Measurements from ENCODE around the gene RALY. TPM values are rescaled to one million over a fixed set of nuclear protein-coding genes. Genes with fewer than 3 reads are reported as not detected.
"Not testable (repeated sequence)": the region's sequence is repeated elsewhere in the genome, so short reads cannot be mapped to it uniquely, and the experiment has no call there.

Gene RALY
- total and polyA plus RNA-seq, 2 experiments from 2014 or later: 122 to 240 TPM

DNA sequence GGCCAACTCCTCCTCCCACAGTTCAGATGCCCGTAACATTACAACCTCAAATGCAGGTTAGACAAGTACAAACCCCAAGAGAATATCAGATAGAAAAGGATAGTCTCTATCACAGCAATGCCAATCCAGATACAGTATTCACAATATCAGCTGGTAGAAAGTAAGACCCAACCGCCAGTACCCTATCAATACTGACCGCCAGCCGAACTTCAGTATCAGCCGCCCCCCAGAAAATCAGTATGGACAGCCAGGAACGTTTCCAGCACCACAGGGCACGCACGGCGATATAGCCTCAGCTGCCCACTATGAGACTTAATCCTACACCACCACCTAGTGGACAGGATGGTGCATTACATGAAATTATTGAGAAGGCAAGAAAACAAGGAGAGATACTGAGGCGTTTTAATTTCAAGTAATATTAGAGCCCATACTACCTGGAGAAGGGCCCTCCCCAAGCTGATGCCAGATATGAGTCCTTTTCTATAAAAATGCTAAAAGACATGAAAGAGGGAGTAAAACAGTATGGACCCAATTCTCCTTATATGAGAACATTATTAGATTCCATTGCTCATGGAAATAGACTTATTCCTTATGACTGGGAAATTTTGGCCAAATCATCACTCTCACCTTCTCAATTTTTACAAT, 135.9 kb downstream of the RALY start:
- Histone ChIP-seq H3K4me3 (no peak overlapping the region), H3K79me2 (no peaks in the 10 kb centered on the region), H3K9me2 (replicated peaks; ENCODE audit: insufficient read depth) (no peaks in the 10 kb centered on the region), H3K36me3 (replicated peaks; ENCODE audit: insufficient read depth, low read depth) (no peaks in the 10 kb centered on the region), H3K9me3 (ENCODE audit: low read depth) (no peaks in the 10 kb centered on the region), H3K27ac (no peak overlapping the region), H4K20me1 (ENCODE audit: insufficient read depth, poor library complexity, severe bottlenecking) (no peaks in the 10 kb centered on the region), H3K4me1 (ENCODE audit: insufficient read depth) (no peaks in the 10 kb centered on the region), H2AFZ (peak overlapping the region; percentile 2), H3K27me3 (no peaks in the 10 kb centered on the region), H3K4me2 (peak overlapping the region; percentile 69)
- DNase-seq (ENCODE audit: low spot score): peak; percentile 83
- TF ChIP-seq, protein P1, sequence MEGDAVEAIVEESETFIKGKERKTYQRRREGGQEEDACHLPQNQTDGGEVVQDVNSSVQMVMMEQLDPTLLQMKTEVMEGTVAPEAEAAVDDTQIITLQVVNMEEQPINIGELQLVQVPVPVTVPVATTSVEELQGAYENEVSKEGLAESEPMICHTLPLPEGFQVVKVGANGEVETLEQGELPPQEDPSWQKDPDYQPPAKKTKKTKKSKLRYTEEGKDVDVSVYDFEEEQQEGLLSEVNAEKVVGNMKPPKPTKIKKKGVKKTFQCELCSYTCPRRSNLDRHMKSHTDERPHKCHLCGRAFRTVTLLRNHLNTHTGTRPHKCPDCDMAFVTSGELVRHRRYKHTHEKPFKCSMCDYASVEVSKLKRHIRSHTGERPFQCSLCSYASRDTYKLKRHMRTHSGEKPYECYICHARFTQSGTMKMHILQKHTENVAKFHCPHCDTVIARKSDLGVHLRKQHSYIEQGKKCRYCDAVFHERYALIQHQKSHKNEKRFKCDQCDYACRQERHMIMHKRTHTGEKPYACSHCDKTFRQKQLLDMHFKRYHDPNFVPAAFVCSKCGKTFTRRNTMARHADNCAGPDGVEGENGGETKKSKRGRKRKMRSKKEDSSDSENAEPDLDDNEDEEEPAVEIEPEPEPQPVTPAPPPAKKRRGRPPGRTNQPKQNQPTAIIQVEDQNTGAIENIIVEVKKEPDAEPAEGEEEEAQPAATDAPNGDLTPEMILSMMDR (IDR thresholded peaks at IDR 0.05; ENCODE audit: poor library complexity): peak; percentile 86
- no peak for TF ChIP-seq EZH2phosphoT487 (IDR thresholded peaks at IDR 0.05; ENCODE audit: low read depth, severe bottlenecking, unreplicated experiment)
- TF ChIP-seq EZH2 (IDR thresholded peaks at IDR 0.05; ENCODE audit: borderline replicate concordance): no peak
- 7% methylated on average over 10 of the region's 10 CpGs for WGBS (ENCODE audit: low lambda C conversion rate, missing lambda C conversion rate)

- H3K4me2 ChIP-seq: no peak overlapping the region
- no peaks in the 10 kb centered on the region for H3K4me1 ChIP-seq (ENCODE audit: insufficient read depth)
- no peaks in the 10 kb centered on the region for H3K9me2 ChIP-seq (replicated peaks; ENCODE audit: insufficient read depth)
- no peak overlapping the region for H3K4me3 ChIP-seq
- no peaks in the 10 kb centered on the region for H3K36me3 ChIP-seq (replicated peaks; ENCODE audit: insufficient read depth, low read depth)
- no peaks in the 10 kb centered on the region for H3K27me3 ChIP-seq
- no peaks in the 10 kb centered on the region for H3K79me2 ChIP-seq
- 91% methylated on average over 4 of the region's 4 CpGs for WGBS (ENCODE audit: low lambda C conversion rate, missing lambda C conversion rate)
- H2AFZ ChIP-seq: no peak overlapping the region
- no peak for DNase-seq (ENCODE audit: low spot score)
- no peaks in the 10 kb centered on the region for H3K9me3 ChIP-seq (ENCODE audit: low read depth)
- H3K27ac ChIP-seq: no peak overlapping the region
- H4K20me1 ChIP-seq (ENCODE audit: insufficient read depth, poor library complexity, severe bottlenecking): no peaks in the 10 kb centered on the region
- TF ChIP-seq EZH2 (IDR thresholded peaks at IDR 0.05; ENCODE audit: borderline replicate concordance) (no peak), EZH2phosphoT487 (IDR thresholded peaks at IDR 0.05; ENCODE audit: low read depth, severe bottlenecking, unreplicated experiment) (no peak)
- TF ChIP-seq, protein P1 (IDR thresholded peaks at IDR 0.05; ENCODE audit: poor library complexity): no peak
Observed at GRCh38 chr20:34131491-34131890, 137.8 kb downstream of the RALY start.

GRCh38 chr20:34132491-34132890, 138.8 kb downstream of the RALY start:
- not testable (repeated sequence) for H3K79me2 ChIP-seq; H2AFZ ChIP-seq; H3K4me2 ChIP-seq; H3K27ac ChIP-seq; H3K9me2 ChIP-seq (replicated peaks; ENCODE audit: insufficient read depth); H3K4me1 ChIP-seq (ENCODE audit: insufficient read depth); H3K9me3 ChIP-seq (ENCODE audit: low read depth); H4K20me1 ChIP-seq (ENCODE audit: insufficient read depth, poor library complexity, severe bottlenecking); H3K27me3 ChIP-seq; DNase-seq (ENCODE audit: low spot score); H3K4me3 ChIP-seq; H3K36me3 ChIP-seq (replicated peaks; ENCODE audit: insufficient read depth, low read depth)
- WGBS (ENCODE audit: low lambda C conversion rate, missing lambda C conversion rate): 100% methylated on average over 4 of the region's 26 CpGs

DNA sequence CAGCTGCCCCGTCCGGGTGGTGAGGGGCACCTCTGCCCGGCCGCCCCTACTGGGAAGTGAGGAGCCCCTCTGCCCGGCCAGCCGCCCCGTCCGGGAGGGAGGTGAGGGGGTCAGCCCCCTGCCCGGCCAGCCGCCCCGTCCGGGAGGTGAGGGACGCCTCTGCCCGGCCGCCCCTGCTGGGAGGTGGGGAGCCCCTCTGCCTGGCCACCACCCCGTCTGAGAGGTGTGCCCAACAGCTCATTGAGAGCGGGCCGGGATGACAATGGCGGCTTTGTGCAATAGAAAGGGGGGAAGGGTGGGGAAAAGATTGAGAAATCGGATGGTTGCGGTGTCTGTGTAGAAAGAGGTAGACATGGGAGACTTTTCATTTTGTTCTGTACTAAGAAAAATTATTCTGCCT, 139.2 kb downstream of the RALY start:
- not testable (repeated sequence) for H3K4me1 ChIP-seq (ENCODE audit: insufficient read depth); H3K79me2 ChIP-seq; H3K9me3 ChIP-seq (ENCODE audit: low read depth); H3K27me3 ChIP-seq; DNase-seq (ENCODE audit: low spot score); H3K4me2 ChIP-seq; H3K27ac ChIP-seq; H3K36me3 ChIP-seq (replicated peaks; ENCODE audit: insufficient read depth, low read depth); H2AFZ ChIP-seq; H3K9me2 ChIP-seq (replicated peaks; ENCODE audit: insufficient read depth); H4K20me1 ChIP-seq (ENCODE audit: insufficient read depth, poor library complexity, severe bottlenecking); H3K4me3 ChIP-seq
- WGBS (ENCODE audit: low lambda C conversion rate, missing lambda C conversion rate): 92% methylated on average over 10 of the region's 21 CpGs

- not testable (repeated sequence) for DNase-seq (ENCODE audit: low spot score); H3K4me3 ChIP-seq; H3K27ac ChIP-seq; H2AFZ ChIP-seq; H3K9me2 ChIP-seq (replicated peaks; ENCODE audit: insufficient read depth); H3K9me3 ChIP-seq (ENCODE audit: low read depth); H3K79me2 ChIP-seq; H4K20me1 ChIP-seq (ENCODE audit: insufficient read depth, poor library complexity, severe bottlenecking); H3K4me2 ChIP-seq; H3K36me3 ChIP-seq (replicated peaks; ENCODE audit: insufficient read depth, low read depth); H3K4me1 ChIP-seq (ENCODE audit: insufficient read depth); H3K27me3 ChIP-seq
- WGBS (ENCODE audit: low lambda C conversion rate, missing lambda C conversion rate): 45% methylated on average over 2 of the region's 4 CpGs
Observed at GRCh38 chr20:34133365-34133860, 139.7 kb downstream of the RALY start.

Data from hepatocyte (in vitro differentiated cells).